CD1c-positive myeloid dendritic cell (primary cell): ENCODE measurements around the gene E2F1.

Source experiments
- DNase-seq: peaks from one replicate; pipeline ENCODE4 v3.0.0-alpha.2; 2016; ENCODE audit errors: extremely low spot score

Gene E2F1, protein sequence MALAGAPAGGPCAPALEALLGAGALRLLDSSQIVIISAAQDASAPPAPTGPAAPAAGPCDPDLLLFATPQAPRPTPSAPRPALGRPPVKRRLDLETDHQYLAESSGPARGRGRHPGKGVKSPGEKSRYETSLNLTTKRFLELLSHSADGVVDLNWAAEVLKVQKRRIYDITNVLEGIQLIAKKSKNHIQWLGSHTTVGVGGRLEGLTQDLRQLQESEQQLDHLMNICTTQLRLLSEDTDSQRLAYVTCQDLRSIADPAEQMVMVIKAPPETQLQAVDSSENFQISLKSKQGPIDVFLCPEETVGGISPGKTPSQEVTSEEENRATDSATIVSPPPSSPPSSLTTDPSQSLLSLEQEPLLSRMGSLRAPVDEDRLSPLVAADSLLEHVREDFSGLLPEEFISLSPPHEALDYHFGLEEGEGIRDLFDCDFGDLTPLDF

GRCh38 chr20:33686100-33686983 is at the start of gene E2F1:
Gene E2F1 (minus strand): TSS chr20:33686385. CDS start chr20:33686264, 121 bp downstream.
- DNase-seq: peak; percentile 97

DNA sequence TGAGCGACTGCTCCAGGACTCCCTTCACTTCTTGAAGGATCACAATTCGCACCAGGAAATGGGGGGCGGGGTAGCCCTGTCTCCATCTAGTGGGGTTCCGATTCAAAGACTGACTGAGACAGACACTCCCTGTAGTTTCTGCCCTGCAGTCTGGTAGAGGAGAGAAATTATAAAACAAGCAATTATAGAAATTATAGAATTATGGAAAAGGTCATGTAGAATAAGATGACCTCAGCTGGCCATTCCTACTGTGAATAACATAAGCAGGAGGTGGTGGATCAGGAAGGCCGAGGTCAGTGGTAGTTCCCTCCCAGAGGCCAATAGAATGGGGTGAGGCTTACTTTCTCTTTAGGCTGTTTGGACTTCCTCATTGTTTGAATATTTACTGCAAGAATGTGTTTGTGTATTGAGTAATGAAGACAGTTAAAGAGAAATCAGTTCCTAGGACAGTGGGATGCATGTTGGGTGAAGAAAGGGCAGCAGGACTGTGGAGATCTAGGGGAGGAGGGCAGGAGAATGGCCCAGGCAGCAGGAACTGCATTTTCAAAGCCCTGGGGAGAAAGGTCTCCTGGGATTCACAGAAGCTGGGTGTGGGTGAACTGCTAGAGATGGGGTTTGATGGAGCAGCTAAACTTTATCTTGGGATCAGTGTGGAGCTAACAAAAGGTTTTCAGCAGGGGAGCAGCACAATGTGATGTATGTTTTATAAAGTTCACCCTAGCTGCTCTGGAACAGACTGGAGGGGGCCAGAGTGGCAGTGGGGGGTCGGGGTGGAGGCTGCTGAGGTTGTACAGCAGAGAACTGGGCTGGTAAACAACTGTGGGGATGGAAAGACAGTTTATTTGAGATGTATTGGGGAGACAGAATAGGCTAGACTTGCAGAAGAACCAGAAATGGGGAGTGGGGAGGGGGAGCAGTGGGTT is 47.7 kb upstream of the E2F1 start:
- peak; percentile 83 for DNase-seq

DNA sequence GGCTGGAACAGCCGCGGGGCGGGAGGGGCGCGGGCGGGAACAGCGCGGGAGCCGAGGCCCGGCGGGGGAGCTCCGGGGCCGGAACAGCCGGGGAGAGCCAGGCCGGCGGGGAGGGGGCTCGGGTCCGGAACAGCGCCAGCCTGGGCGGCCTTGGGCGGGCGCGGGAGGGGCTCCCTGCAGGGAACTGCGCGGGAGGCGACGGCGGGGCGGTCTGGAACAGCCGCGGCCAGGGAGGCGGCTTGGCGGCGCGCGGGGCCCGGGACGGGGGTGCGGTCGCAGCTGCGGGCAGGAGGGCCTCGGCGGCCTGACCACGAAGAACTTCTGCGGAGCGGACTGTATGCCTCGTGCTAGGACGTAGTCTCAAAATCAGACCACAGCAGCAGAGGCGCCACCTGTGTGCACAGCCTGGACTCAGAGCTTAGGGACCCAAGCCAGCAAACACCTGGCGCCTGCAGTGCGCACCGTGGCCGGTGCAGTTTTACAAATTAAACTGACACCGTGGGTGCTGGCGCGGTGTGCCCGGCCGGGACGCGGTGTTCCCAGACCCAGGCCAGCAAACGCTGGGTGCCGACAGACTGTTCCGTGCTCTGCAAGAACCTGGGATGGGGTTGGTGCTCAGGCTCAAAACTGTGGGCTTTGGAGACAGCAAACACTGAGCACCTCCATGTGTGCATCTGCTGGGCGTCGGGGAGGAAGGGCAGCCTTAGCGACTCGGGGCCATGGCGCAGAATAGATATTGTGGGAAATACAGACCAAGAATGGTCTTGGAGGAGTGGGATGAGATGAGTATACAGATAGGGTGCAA is 46.2 kb upstream of the E2F1 start:
- DNase-seq: no peak

GRCh38 chr20:33731693-33732165 is 45.5 kb upstream of the E2F1 start, which contains the start of gene ZNF341:
Gene ZNF341 (plus strand): TSS chr20:33731996. CDS start chr20:33732022, 26 bp downstream.
- peak; percentile 95 for DNase-seq

DNA sequence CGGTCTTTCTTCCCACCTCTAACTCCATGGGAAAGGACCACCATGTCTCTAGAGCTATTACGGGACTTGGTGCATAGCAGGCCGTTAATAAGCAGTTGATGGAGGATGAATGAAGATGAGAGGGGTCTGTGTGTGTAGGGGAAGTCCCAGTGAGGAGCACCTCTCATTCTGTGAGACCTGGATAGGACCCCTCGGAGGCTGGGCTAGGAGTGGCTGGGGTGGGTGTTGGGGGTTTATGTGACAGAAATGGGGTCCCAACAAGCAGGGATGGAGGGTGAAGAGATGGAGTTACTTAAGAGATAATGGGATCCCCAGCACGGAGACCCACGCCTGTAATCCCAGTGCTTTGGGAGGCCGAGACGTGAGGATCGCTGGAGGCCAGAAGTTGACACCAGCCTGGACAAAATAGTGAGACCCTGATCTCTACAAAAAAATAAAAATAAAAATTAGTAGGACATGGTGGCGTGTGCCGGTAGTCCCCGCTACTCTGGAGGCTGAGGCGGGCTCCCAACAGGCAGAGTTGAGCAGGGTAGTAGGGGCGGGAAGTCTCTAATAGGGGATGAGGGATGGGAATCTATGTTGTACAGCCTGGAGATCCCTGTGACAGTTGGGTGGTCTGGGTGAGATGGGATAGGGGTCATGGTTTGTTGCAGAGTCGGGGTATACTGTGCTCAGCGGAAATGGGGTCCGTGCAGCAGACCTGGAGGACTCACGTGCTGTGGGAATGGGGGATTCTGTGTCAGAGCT is 44.9 kb upstream of the E2F1 start:
- DNase-seq: no peak

- DNase-seq: no peak
Observed at GRCh38 chr20:33729101-33729500, 42.9 kb upstream of the E2F1 start.

- no peak for DNase-seq
Observed at GRCh38 chr20:33728463-33728862, 42.3 kb upstream of the E2F1 start.

- no peak for DNase-seq
Observed at GRCh38 chr20:33727806-33728205, 41.6 kb upstream of the E2F1 start.

DNA sequence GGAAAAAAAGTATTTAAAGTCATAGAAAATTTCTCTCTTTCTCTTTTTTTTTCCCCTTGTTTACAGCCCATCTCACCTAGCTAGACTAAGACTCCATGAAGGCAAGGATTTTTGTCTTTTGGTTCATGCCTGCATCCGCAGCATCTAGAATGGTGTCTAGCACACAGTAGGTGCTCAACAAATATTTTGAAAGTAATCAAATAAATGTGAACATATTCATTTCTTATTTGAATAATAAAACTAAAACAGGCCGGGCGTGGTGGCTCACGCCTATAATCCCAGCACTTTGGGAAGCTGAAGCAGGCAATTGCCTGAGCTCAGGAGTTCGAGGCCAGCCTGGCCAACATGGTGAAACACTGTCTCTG is 40.9 kb upstream of the E2F1 start:
- no peak for DNase-seq

GRCh38 chr20:33725607-33726264 is 39.6 kb upstream of the E2F1 start:
- DNase-seq: no peak

GRCh38 chr20:33724439-33725094 is 38.4 kb upstream of the E2F1 start:
- DNase-seq: no peak

DNA sequence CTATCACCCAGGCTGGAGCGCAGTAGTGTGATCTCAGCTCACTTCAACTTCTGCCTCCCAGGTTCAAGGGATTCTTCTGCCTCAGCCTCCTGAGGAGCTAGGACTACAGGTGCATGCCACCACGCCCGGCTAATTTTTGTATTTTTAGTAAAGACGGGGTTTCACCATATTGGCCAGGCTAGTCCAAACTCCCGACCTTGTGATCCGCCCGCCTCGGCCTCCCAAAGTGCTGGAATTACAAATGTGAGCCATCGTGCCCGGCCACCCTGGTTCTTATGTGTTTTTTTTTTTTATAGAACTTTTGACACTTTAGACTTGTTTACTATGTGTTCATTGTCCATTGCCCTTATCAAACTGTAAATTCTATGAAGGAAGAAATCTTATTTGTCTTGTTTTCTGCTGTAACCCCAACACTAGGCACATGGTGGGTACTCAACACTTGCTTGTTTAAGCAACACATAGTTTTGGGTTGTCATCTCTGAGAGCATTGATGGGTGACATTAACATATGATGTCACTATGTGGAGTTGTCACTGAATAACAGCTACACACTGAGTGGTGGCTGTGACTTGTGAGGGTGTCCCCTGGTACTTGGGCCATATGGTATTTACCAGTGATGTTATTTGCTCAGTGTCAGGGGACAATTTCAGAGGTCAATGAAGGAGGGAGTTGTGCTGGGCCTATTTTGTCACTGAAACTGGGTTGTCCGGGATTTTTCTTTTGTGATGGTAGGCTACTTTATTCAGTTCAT is 35.4 kb upstream of the E2F1 start:
- no peak for DNase-seq

DNA sequence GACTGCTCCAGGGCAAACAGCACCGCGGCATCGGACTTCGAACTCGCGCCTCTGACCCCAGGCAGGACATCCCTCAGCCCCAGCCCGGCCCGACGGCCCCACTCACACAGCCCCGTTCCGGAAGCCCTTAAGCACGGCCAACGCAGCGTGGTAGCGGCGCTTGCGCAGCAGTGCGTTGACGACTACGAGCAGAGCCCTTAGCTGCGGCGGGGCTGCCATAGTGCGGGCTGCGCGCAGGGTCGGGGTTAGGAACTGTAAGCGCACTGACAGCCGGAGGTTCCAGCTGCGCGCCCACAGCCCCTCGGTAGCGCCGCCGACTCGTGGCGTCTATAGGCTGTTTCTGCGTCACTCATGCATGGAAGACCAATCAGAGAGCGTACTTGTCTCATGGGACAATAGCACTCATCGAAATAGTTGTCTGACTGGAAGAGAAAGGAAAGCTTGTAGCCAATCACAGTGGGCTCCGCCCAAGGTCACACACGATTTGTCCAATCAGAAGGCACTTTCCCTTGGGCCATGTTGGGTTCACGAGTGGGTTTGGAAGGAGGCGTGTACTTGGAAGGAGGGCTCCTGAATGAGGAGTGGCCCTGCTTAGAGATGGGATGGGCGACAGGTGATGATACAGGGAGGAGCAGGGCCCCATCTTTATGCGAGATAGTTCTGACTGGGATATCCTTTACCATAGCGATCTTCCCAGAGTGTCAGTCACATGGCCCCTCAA is 34.0 kb upstream of the E2F1 start, which contains the start of gene PXMP4:
PXMP4 (minus strand) TSS at position 322 of the 721 bp plus-strand sequence; CDS start at position 219, 103 bp downstream.
- DNase-seq: peak; percentile 96

GRCh38 chr20:33719277-33719988 is 33.2 kb upstream of the E2F1 start:
- no peak for DNase-seq

DNA sequence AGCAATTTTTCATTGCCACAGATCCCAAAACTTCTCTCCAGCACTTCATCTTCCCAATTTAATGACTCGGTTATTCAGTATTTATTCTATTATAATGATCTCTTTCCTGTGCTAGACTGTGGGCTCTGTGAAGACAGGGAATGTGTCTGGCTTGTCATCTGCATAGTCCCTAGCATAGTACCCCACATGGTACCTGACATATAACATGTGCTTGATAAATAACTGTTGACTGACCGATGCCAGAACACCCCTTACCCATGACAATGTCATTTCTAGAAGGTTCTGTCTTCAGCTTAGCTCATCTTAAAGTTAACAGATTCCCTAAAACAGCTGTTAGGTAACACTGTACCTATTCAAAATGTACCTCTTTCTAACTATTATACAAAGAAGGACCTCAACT is 30.3 kb upstream of the E2F1 start:
- no peak for DNase-seq

DNA sequence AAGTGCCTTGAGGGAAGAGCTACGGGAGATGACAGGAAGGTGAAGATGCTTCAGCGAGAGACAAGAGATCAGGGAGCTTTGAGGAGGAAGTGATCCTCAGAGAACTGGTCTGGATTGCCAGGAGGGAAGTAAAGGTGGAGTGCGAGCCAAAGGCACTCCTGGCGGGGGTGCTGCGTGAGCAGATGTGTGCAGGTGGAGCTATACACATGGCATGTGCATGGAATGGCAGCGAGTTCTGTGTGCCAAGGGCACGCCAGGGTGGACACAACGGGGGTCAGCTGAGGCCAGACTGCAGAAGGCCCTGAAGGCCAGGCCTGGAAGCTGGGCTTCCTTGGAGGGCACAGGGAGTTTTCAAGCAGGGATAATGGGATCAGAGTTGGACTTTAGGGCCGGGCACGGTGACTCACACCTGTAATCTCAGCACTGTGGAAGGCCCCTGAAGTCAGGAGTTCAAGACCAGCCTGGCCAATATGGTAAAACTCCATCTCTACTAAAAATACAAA is 27.7 kb upstream of the E2F1 start:
- no peak for DNase-seq

GRCh38 chr20:33711446-33711738 is 25.2 kb upstream of the E2F1 start:
- no peak for DNase-seq
